H1 (cell line): Measurements from ENCODE around the gene C20orf144. TPM values are rescaled to one million over a fixed set of nuclear protein-coding genes. Genes with fewer than 3 reads are reported as not detected.

Experiments
- CTCF ChIA-PET: fragments of 300-600 bp; sonication (Branson Sonifier 250); formaldehyde crosslinking; loops from one replicate; lab custom pipeline; 2021; ENCODE audit not compliant: partially characterized antibody; lab: Charles Lee
- POLR2A ChIA-PET: fragments of 300-600 bp; sonication (Branson Sonifier 250); formaldehyde crosslinking; loops from one replicate; lab custom pipeline; 2021; ENCODE audit warnings: inconsistent platforms; ENCODE audit not compliant: partially characterized antibody; lab: Charles Lee
- DNase-seq, 2 experiments: peaks; one replicate each; pipeline versions ENCODE4 v3.0.0 to v3.0.0-alpha.2; 2010 to 2022; ENCODE audit warnings: low spot score in 2 of 2, low read depth in 1 of 2, mixed read lengths in 1 of 2
- FAIRE-seq: peaks from 2 replicates; lab custom pipeline; 2011; peaks lifted over from hg19 to GRCh38; lab: Jason Lieb, UNC
- H2AFZ ChIP-seq: 2 replicates; pipeline ENCODE4 v1.8.1; 2012; ENCODE audit warnings: low read length, inconsistent platforms
- H2AK5ac ChIP-seq: 2 replicates; pipeline ENCODE4 v1.6.1; 2013; ENCODE audit warnings: low read depth, low read length
- H2BK120ac ChIP-seq: replicated peaks from 2 replicates; pipeline ENCODE3; 2013; ENCODE audit warnings: low read depth, low read length, inconsistent platforms
- H2BK12ac ChIP-seq: 2 replicates; pipeline ENCODE4 v1.6.1; 2013; ENCODE audit warnings: low read depth, low read length
- H2BK15ac ChIP-seq: 2 replicates; pipeline ENCODE4 v1.6.1; 2013; ENCODE audit warnings: low read length
- H2BK20ac ChIP-seq: 2 replicates; pipeline ENCODE4 v1.6.1; 2013; ENCODE audit warnings: low read length
- H2BK5ac ChIP-seq: 2 replicates; pipeline ENCODE4 v1.6.1; 2013; ENCODE audit warnings: low read depth, low read length
- H3K14ac ChIP-seq: 2 replicates; pipeline ENCODE4 v1.6.1; 2013; ENCODE audit warnings: inconsistent platforms; ENCODE audit not compliant: insufficient read length
- H3K18ac ChIP-seq: 2 replicates; pipeline ENCODE4 v1.6.1; 2013; ENCODE audit warnings: low read length; ENCODE audit errors: extremely low read depth
- H3K23ac ChIP-seq: 2 replicates; pipeline ENCODE4 v1.6.1; 2013; ENCODE audit warnings: inconsistent platforms; ENCODE audit not compliant: insufficient read length
- H3K23me2 ChIP-seq: 2 replicates; pipeline ENCODE4 v1.6.1; 2013; ENCODE audit warnings: low read depth, low read length
- H3K27ac ChIP-seq: 2 replicates; pipeline ENCODE4 v1.6.1; 2011; ENCODE audit warnings: low read depth, low read length, inconsistent platforms
- H3K27me3 ChIP-seq, 4 experiments: replicated peaks in 1 of 4; 1 replicate in 1 of 4; 2 replicates in 3 of 4; pipeline versions ENCODE4 v1.6.1 to v1.8.1; 2011 to 2013; ENCODE audit warnings: low read length in 3 of 4, mild to moderate bottlenecking in 3 of 4, inconsistent platforms in 2 of 4, mixed read lengths in 2 of 4, moderate library complexity in 1 of 4; ENCODE audit not compliant: control insufficient read depth in 3 of 4, insufficient read depth in 3 of 4; ENCODE audit errors: extremely low read depth in 1 of 4
- H3K36me3 ChIP-seq, 4 experiments: 2 replicates each; pipeline versions ENCODE4 v1.6.1 to v1.8.1; 2011 to 2013; ENCODE audit warnings: mild to moderate bottlenecking in 4 of 4, low read length in 3 of 4, moderate library complexity in 2 of 4, control low read depth in 1 of 4, inconsistent platforms in 1 of 4; ENCODE audit not compliant: insufficient read depth in 4 of 4, control insufficient read depth in 2 of 4
- H3K4ac ChIP-seq: replicated peaks from 2 replicates; pipeline ENCODE3; 2013; ENCODE audit warnings: low read length, low read depth, mixed read lengths, inconsistent platforms; ENCODE audit not compliant: insufficient read length
- H3K4me1 ChIP-seq, 4 experiments: replicated peaks in 1 of 4; 1 replicate in 1 of 4; 2 replicates in 3 of 4; pipeline versions ENCODE4 v1.6.1 to v1.8.1; 2011 to 2013; ENCODE audit warnings: low read length in 3 of 4, inconsistent platforms in 2 of 4, mixed read lengths in 1 of 4; ENCODE audit not compliant: insufficient read depth in 4 of 4, control insufficient read depth in 3 of 4
- H3K4me2 ChIP-seq, 2 experiments: 2 replicates each; pipeline versions ENCODE4 v1.6.1 to v1.8.1; 2011 to 2013; ENCODE audit warnings: low read depth in 2 of 2, low read length in 2 of 2, control low read depth in 1 of 2, inconsistent platforms in 1 of 2, mild to moderate bottlenecking in 1 of 2; ENCODE audit not compliant: insufficient read depth in 1 of 2
- H3K4me3 ChIP-seq, 4 experiments: fragments of 200-600, 300-600 bp in 1 of 4; sonication (generic), shearing (Covaris generic), sonication (Bioruptor Twin) in 1 of 4; 2 replicates each; pipeline versions ENCODE4 v1.5.1 to v1.8.1; 2011 to 2016; ENCODE audit warnings: low read length in 4 of 4, low read depth in 3 of 4, control low read depth in 2 of 4, inconsistent platforms in 2 of 4, mild to moderate bottlenecking in 2 of 4, mixed read lengths in 1 of 4, moderate library complexity in 1 of 4; ENCODE audit not compliant: insufficient read depth in 2 of 4; ENCODE audit errors: extremely low read depth in 1 of 4
- H3K56ac ChIP-seq: replicated peaks from 2 replicates; pipeline ENCODE3; 2013; ENCODE audit warnings: low read depth, mild to moderate bottlenecking, mixed read lengths, low read length, inconsistent platforms; ENCODE audit not compliant: insufficient read length
- H3K79me1 ChIP-seq: 2 replicates; pipeline ENCODE4 v1.6.1; 2013; ENCODE audit warnings: low read depth, low read length, control low read depth
- H3K79me2 ChIP-seq, 2 experiments: 2 replicates each; pipeline versions ENCODE4 v1.6.1 to v1.8.1; 2012 to 2013; ENCODE audit warnings: low read length in 2 of 2, mild to moderate bottlenecking in 2 of 2, inconsistent platforms in 1 of 2; ENCODE audit not compliant: insufficient read depth in 2 of 2, control insufficient read depth in 1 of 2
- H3K9ac ChIP-seq, 4 experiments: replicated peaks in 1 of 4; 1 replicate in 1 of 4; 2 replicates in 3 of 4; pipeline versions ENCODE4 v1.6.1 to v1.8.1; 2011 to 2013; ENCODE audit warnings: low read depth in 3 of 4, low read length in 3 of 4, control low read depth in 2 of 4, mild to moderate bottlenecking in 2 of 4, moderate library complexity in 2 of 4, inconsistent platforms in 1 of 4; ENCODE audit errors: extremely low read depth in 1 of 4
- H3K9me3 ChIP-seq, 2 experiments: 2 replicates each; pipeline versions ENCODE4 v1.6.1 to v1.8.1; 2012 to 2013; ENCODE audit warnings: mild to moderate bottlenecking in 2 of 2, moderate library complexity in 2 of 2, control low read depth in 1 of 2, inconsistent platforms in 1 of 2, low read depth in 1 of 2, low read length in 1 of 2, mixed read lengths in 1 of 2; ENCODE audit not compliant: insufficient read depth in 2 of 2
- H4K20me1 ChIP-seq, 2 experiments: replicated peaks in 1 of 2; 2 replicates each; pipeline versions ENCODE3 to v1.8.1; 2011 to 2013; ENCODE audit warnings: inconsistent platforms in 2 of 2, low read length in 2 of 2, mild to moderate bottlenecking in 1 of 2; ENCODE audit not compliant: insufficient read depth in 2 of 2, control insufficient read depth in 1 of 2
- H4K5ac ChIP-seq: 2 replicates; pipeline ENCODE4 v1.6.1; 2013; ENCODE audit warnings: low read length, low read depth, mixed read lengths, inconsistent platforms; ENCODE audit not compliant: insufficient read length
- H4K8ac ChIP-seq: 2 replicates; pipeline ENCODE4 v1.8.0; 2013; ENCODE audit warnings: mild to moderate bottlenecking, moderate library complexity, low read length, inconsistent platforms; ENCODE audit not compliant: insufficient read depth; ENCODE audit errors: extremely low read depth
- H4K91ac ChIP-seq: replicated peaks from 2 replicates; pipeline ENCODE3; 2013; ENCODE audit warnings: low read length, mixed read lengths, inconsistent platforms; ENCODE audit not compliant: insufficient read length
- MAFK ChIP-seq: IDR thresholded peaks from 2 replicates; pipeline ENCODE4 v1.6.1; 2012; ENCODE audit warnings: low read depth, mild to moderate bottlenecking, improper control_type of control experiment, low read length
- POLR2A ChIP-seq, 2 experiments: IDR thresholded peaks; 1 replicate in 1 of 2; 2 replicates in 1 of 2; pipeline ENCODE4 v1.6.1; 2011; ENCODE audit warnings: low read depth in 2 of 2, low read length in 2 of 2, mild to moderate bottlenecking in 2 of 2; ENCODE audit errors: control extremely low read depth in 1 of 2
- POLR2AphosphoS5 ChIP-seq: IDR thresholded peaks from 2 replicates; pipeline ENCODE4 v1.6.1; 2011; ENCODE audit warnings: low read depth, low read length
- WGBS, 2 experiments: shearing (Covaris generic) in 1 of 2; methylation state at CpG; one replicate each; pipeline versions ENCODE4 v1.1.6 to v1.1.7; 2013 to 2015; ENCODE audit warnings: low lambda C conversion rate in 2 of 2, mixed read lengths in 2 of 2, inconsistent platforms in 1 of 2, low coverage in 1 of 2, missing lambda C conversion rate in 1 of 2; ENCODE audit not compliant: insufficient replicate concordance in 2 of 2, insufficient coverage in 1 of 2, insufficient read length in 1 of 2; ENCODE audit errors: extremely low coverage in 1 of 2, missing lambda C conversion rate in 1 of 2; 5-methylcytosine and 5-hydroxymethylcytosine counted together
- polyA plus RNA-seq, 7 experiments: library from polyadenylated mRNA; depleted of rRNA in 3 of 7; stranded (reverse) in 5 of 7; unstranded in 2 of 7; fragments of >200 nt in 5 of 7; fragments of 200-250 nt in 2 of 7; gene quantifications; 1 replicate in 5 of 7; 2 replicates in 1 of 7; 4 replicates in 1 of 7; pipeline versions ENCODE4 v1.2.1 to v1.2.3, GENCODE V29; 2011 to 2013; ENCODE audit warnings: missing spikeins in 2 of 7, mixed read lengths in 2 of 7
- total RNA-seq: library from RNA; stranded (reverse); fragmentation: NEBNext Ultra II Directional; extraction: Animal tissue kit (Norgen Biotek cat#: 25700); gene quantifications from 2 replicates; pipeline ENCODE4 v1.2.1, GENCODE V29; 2021
- TF ChIP-seq, protein P1 (sequence below): IDR thresholded peaks from 2 replicates; pipeline ENCODE4 v1.6.1; 2012; ENCODE audit warnings: inconsistent platforms

Gene C20orf144
- total and polyA plus RNA-seq, 2 of the 8 experiments (the other 6 are each of a cell fraction or from before 2014, with no cell fraction given): 0.21 to 0.24 TPM

DNA sequence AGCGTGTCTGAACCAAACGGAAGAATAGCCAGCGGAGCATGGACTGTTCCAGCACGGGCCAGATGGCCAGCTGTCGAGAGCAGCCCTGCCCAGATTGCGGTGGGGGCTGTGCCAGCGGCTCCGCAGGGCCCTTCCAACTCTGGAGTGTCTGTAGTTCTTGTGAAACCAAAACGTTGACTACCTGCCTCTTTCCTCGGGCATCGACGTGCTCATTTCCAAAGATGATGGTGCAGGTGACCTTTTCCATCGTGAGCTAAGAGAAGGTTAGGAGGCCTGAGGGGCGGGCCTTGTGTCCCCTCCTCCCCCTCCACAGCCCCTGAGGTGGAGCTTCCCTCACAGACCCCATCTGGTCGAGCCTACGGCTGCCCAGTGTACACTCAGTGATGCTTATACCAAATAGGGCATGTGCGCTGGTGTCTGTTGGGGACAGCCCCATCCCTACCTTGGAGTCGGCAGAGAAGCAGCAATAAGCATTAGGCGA is 12.9 kb upstream of the C20orf144 start:
- TF ChIP-seq, protein P1, sequence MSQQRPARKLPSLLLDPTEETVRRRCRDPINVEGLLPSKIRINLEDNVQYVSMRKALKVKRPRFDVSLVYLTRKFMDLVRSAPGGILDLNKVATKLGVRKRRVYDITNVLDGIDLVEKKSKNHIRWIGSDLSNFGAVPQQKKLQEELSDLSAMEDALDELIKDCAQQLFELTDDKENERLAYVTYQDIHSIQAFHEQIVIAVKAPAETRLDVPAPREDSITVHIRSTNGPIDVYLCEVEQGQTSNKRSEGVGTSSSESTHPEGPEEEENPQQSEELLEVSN: no peak
- TF ChIP-seq POLR2AphosphoS5: 0 out of 2 replicates have a peak, but pooled peaks have one; percentile 26
- TF ChIP-seq POLR2A (IDR thresholded peaks at IDR 0.05; ENCODE audit: control extremely low read depth in 1 of 2, low read depth in 2 of 2, low read length in 2 of 2): no peak
- TF ChIP-seq MAFK: no peak
- Histone ChIP-seq H3K27me3 (no peaks in the 10 kb centered on the region), H3K9me3 (no peaks in the 10 kb centered on the region), H4K8ac (no peak overlapping the region; the same call in 1 of the 2 replicates), H3K27ac (no peak overlapping the region), H4K5ac (no peak overlapping the region), H2BK12ac (no peak overlapping the region), H3K36me3 (peaks cover 0 to 11% (median 0%) of the 10 kb centered on the region in 4 experiments; a peak in 2 of 8 replicates), H3K79me2 (no peaks in the 10 kb centered on the region), H2BK20ac (no peak overlapping the region), H3K4me3 (no peak overlapping the region), H3K23ac (no peak overlapping the region), H2BK5ac (no peak overlapping the region), H3K56ac (no peak overlapping the region), H2AK5ac (no peak overlapping the region), H3K79me1 (no peaks in the 10 kb centered on the region), H2BK15ac (no peak overlapping the region), H3K9ac (no peak overlapping the region), H3K14ac (no peak overlapping the region), H3K4ac (no peak overlapping the region), H2AFZ (no peak overlapping the region), H4K20me1 (peaks cover 0 to 4% of the 10 kb centered on the region in 2 experiments), H3K23me2 (no peaks in the 10 kb centered on the region), H3K18ac (no peak overlapping the region), H4K91ac (no peak overlapping the region), H3K4me2 (no peak overlapping the region), H2BK120ac (no peak overlapping the region), H3K4me1 (peaks cover 0 to 9% (median under 1%) of the 10 kb centered on the region in 4 experiments; a peak in 4 of 7 replicates)
- FAIRE-seq (no peak), DNase-seq (no peak)
- POLR2A ChIA-PET: interaction anchor here (0.9 kb wide), 1 partner anchor 15 kb away, joined by 3 read pairs; no protein-coding TSS in a partner anchor
- CTCF ChIA-PET: interaction anchor here (0.7 to 1.6 kb wide), 4 partner anchors 11 to 215 kb away, joined by 3 to 5 read pairs (median 3); no protein-coding TSS in a partner anchor
- WGBS, 2 experiments: 88% methylated on average over 19 of the region's 19 CpGs; no CpG with 5 or more reads in 1 of the 2 experiments
